ENCODE data around the gene MAP3K6.

GRCh38 chr1:27357281-27358037 is 9.3 kb downstream of the MAP3K6 start:
- TF ChIP-seq CTCF (IDR thresholded peaks at IDR 0.05) = peak; percentile 92 to 100 (median 98)
- TF ChIP-seq POLR2A (IDR thresholded peaks at IDR 0.05) = no peak
